ENCODE data around the gene ZNF628.

- TF ChIP-seq, protein P1, sequence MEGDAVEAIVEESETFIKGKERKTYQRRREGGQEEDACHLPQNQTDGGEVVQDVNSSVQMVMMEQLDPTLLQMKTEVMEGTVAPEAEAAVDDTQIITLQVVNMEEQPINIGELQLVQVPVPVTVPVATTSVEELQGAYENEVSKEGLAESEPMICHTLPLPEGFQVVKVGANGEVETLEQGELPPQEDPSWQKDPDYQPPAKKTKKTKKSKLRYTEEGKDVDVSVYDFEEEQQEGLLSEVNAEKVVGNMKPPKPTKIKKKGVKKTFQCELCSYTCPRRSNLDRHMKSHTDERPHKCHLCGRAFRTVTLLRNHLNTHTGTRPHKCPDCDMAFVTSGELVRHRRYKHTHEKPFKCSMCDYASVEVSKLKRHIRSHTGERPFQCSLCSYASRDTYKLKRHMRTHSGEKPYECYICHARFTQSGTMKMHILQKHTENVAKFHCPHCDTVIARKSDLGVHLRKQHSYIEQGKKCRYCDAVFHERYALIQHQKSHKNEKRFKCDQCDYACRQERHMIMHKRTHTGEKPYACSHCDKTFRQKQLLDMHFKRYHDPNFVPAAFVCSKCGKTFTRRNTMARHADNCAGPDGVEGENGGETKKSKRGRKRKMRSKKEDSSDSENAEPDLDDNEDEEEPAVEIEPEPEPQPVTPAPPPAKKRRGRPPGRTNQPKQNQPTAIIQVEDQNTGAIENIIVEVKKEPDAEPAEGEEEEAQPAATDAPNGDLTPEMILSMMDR (IDR thresholded peaks at IDR 0.05; ENCODE audit: low read depth, low read length) = no peak
- no peak for TF ChIP-seq EZH2phosphoT487 (IDR thresholded peaks at IDR 0.05; ENCODE audit: low read depth)
Observed at GRCh38 chr19:55479451-55480230, 3.2 kb downstream of the ZNF628 start.

All from OCI-LY3 (cell line).